Subcutaneous abdominal adipose tissue (tissue), 5 donors: ENCODE data around the gene R3HDM1.

ENCODE experiments used
- H3K27ac ChIP-seq: one replicate; pipeline ENCODE4 v1.7.0; 2013; ENCODE audit warnings: low read depth, mild to moderate bottlenecking, inconsistent platforms, low read length, moderate library complexity
- H3K27me3 ChIP-seq, 5 donors: one replicate each; pipeline ENCODE4 v1.7.0; 2013; ENCODE audit warnings: low read length in 5 of 5, inconsistent platforms in 1 of 5; ENCODE audit not compliant: control insufficient read depth in 5 of 5, insufficient read depth in 4 of 5
- H3K36me3 ChIP-seq, 5 donors: one replicate each; pipeline ENCODE4 v1.7.0; 2013; ENCODE audit warnings: low read length in 5 of 5; ENCODE audit not compliant: control insufficient read depth in 5 of 5, insufficient read depth in 5 of 5
- H3K4me1 ChIP-seq, 5 donors: one replicate each; pipeline ENCODE4 v1.7.0; 2013; ENCODE audit warnings: low read length in 5 of 5, mild to moderate bottlenecking in 3 of 5, moderate library complexity in 1 of 5; ENCODE audit not compliant: control insufficient read depth in 5 of 5, insufficient read depth in 5 of 5
- H3K4me3 ChIP-seq, 5 donors: one replicate each; pipeline ENCODE4 v1.7.0; 2013; ENCODE audit warnings: low read length in 5 of 5, low read depth in 1 of 5
- H3K9ac ChIP-seq, 5 donors: one replicate each; pipeline ENCODE4 v1.7.0; 2013; ENCODE audit warnings: low read length in 5 of 5, mild to moderate bottlenecking in 4 of 5, moderate library complexity in 3 of 5
- H3K9me3 ChIP-seq, 5 donors: one replicate each; pipeline ENCODE4 v1.7.0; 2013; ENCODE audit warnings: low read length in 5 of 5; ENCODE audit not compliant: control insufficient read depth in 5 of 5
- donor health status: healthy.
- donor health status: healthy.
- donor health status: healthy.
- donor health status: healthy.
- donor health status: healthy.

R3HDM1 gene

GRCh38 chr2:135744760-135745314, 213.6 kb downstream of the R3HDM1 start:
- Histone ChIP-seq H3K27ac (no peak overlapping the region), H3K4me1 (peaks cover 2 to 28% (median 24%) of the 10 kb centered on the region in 5 donors), H3K4me3 (no peak overlapping the region), H3K36me3 (peaks cover 8 to 17% (median 14%) of the 10 kb centered on the region in 5 donors), H3K9ac (no peak overlapping the region), H3K27me3 (no peaks in the 10 kb centered on the region), H3K9me3 (no peaks in the 10 kb centered on the region)

- no peak overlapping the region for H3K4me3 ChIP-seq
- no peak overlapping the region for H3K27ac ChIP-seq
- no peak overlapping the region for H3K9ac ChIP-seq
- H3K9me3 ChIP-seq: no peaks in the 10 kb centered on the region
- H3K4me1 ChIP-seq: peaks cover 2 to 28% (median 24%) of the 10 kb centered on the region in 5 donors
- H3K27me3 ChIP-seq: no peaks in the 10 kb centered on the region
- peaks cover 9 to 21% (median 18%) of the 10 kb centered on the region in 5 donors for H3K36me3 ChIP-seq
Measured at GRCh38 chr2:135745545-135745944, 214.3 kb downstream of the R3HDM1 start.

GRCh38 chr2:135755573-135755972, 224.3 kb downstream of the R3HDM1 start:
- Histone ChIP-seq H3K27me3 (no peaks in the 10 kb centered on the region), H3K9me3 (peaks cover 0 to 11% (median 8%) of the 10 kb centered on the region in 5 donors), H3K9ac (no peak overlapping the region), H3K36me3 (peaks cover 36 to 65% (median 56%) of the 10 kb centered on the region in 5 donors), H3K4me1 (no peaks in the 10 kb centered on the region), H3K27ac (no peak overlapping the region), H3K4me3 (no peak overlapping the region)

GRCh38 chr2:135756692-135757091, 225.4 kb downstream of the R3HDM1 start:
- H3K36me3 ChIP-seq: peaks cover 42 to 77% (median 67%) of the 10 kb centered on the region in 5 donors

GRCh38 chr2:135762022-135762421, 230.7 kb downstream of the R3HDM1 start:
- H3K27me3 ChIP-seq: no peaks in the 10 kb centered on the region
- peaks cover 0 to 8% (median 0%) of the 10 kb centered on the region in 5 donors for H3K4me1 ChIP-seq
- H3K9ac ChIP-seq: no peak overlapping the region
- H3K9me3 ChIP-seq: peaks cover 0 to 5% (median 5%) of the 10 kb centered on the region in 5 donors
- peaks cover 37 to 81% (median 68%) of the 10 kb centered on the region in 5 donors for H3K36me3 ChIP-seq
- no peak overlapping the region for H3K4me3 ChIP-seq
- no peak overlapping the region for H3K27ac ChIP-seq

More at GRCh38 chr2:135756692-135757091, 225.4 kb downstream of the R3HDM1 start:
- Histone ChIP-seq H3K27ac (no peak overlapping the region), H3K27me3 (no peaks in the 10 kb centered on the region), H3K4me3 (no peak overlapping the region), H3K9ac (no peak overlapping the region), H3K4me1 (no peaks in the 10 kb centered on the region), H3K9me3 (peaks cover 0 to 11% (median 8%) of the 10 kb centered on the region in 5 donors)

- Histone ChIP-seq H3K9ac (no peak overlapping the region), H3K4me3 (no peak overlapping the region), H3K4me1 (peaks cover 0 to 8% (median 0%) of the 10 kb centered on the region in 5 donors), H3K36me3 (peaks cover 35 to 81% (median 68%) of the 10 kb centered on the region in 5 donors), H3K27me3 (no peaks in the 10 kb centered on the region), H3K9me3 (peaks cover 0 to under 1% (median under 1%) of the 10 kb centered on the region in 5 donors), H3K27ac (no peak overlapping the region)
Measured at GRCh38 chr2:135762530-135762929, 231.2 kb downstream of the R3HDM1 start.

GRCh38 chr2:135768863-135769262, 237.6 kb downstream of the R3HDM1 start:
- Histone ChIP-seq H3K27me3 (no peaks in the 10 kb centered on the region), H3K27ac (no peak overlapping the region), H3K4me1 (no peaks in the 10 kb centered on the region), H3K36me3 (peaks cover 39 to 88% (median 72%) of the 10 kb centered on the region in 5 donors), H3K9ac (no peak overlapping the region), H3K4me3 (no peak overlapping the region), H3K9me3 (no peaks in the 10 kb centered on the region)

GRCh38 chr2:135773319-135773718, 242.0 kb downstream of the R3HDM1 start:
- H3K4me1 ChIP-seq: peaks cover 0 to 12% (median 7%) of the 10 kb centered on the region in 5 donors
- no peak overlapping the region for H3K9ac ChIP-seq
- no peaks in the 10 kb centered on the region for H3K9me3 ChIP-seq
- no peak overlapping the region for H3K27ac ChIP-seq
- peaks cover 46 to 92% (median 74%) of the 10 kb centered on the region in 5 donors for H3K36me3 ChIP-seq
- no peaks in the 10 kb centered on the region for H3K27me3 ChIP-seq
- no peak overlapping the region for H3K4me3 ChIP-seq

- no peaks in the 10 kb centered on the region for H3K27me3 ChIP-seq
- H3K9ac ChIP-seq: no peak overlapping the region
- H3K36me3 ChIP-seq: peaks cover 52 to 92% (median 76%) of the 10 kb centered on the region in 5 donors
- peaks cover 0 to 12% (median 7%) of the 10 kb centered on the region in 5 donors for H3K4me1 ChIP-seq
- H3K4me3 ChIP-seq: no peak overlapping the region
- no peaks in the 10 kb centered on the region for H3K9me3 ChIP-seq
- H3K27ac ChIP-seq: no peak overlapping the region
Measured at GRCh38 chr2:135773917-135774316, 242.6 kb downstream of the R3HDM1 start.
